RCC 7860 (cell line): ENCODE data around the gene RAPGEF3.
A peak's percentile ranks its signal among the peaks of the same experiment; 100 is the strongest.

Source experiments
- DNase-seq: peaks from one replicate; pipeline ENCODE4 v3.0.0-alpha.2; 2015; ENCODE audit warnings: low spot score
- FAIRE-seq: peaks from 2 replicates; lab custom pipeline; 2012; peaks lifted over from hg19 to GRCh38; lab: Jason Lieb, UNC

The RAPGEF3 gene

GRCh38 chr12:47745485-47746041, 13.1 kb downstream of the RAPGEF3 start:
- FAIRE-seq, result no peak

GRCh38 chr12:47744778-47745436, 13.8 kb downstream of the RAPGEF3 start:
- DNase-seq, result no peak
- FAIRE-seq, result no peak

More at GRCh38 chr12:47745485-47746041, 13.1 kb downstream of the RAPGEF3 start:
- no peak for DNase-seq

GRCh38 chr12:47744005-47744651, 14.6 kb downstream of the RAPGEF3 start:
- DNase-seq (peak; percentile 20), FAIRE-seq (no peak)

- DNase-seq, result no peak
- no peak for FAIRE-seq
Observed at GRCh38 chr12:47743311-47743860, 15.3 kb downstream of the RAPGEF3 start.

GRCh38 chr12:47742253-47742825, 16.3 kb downstream of the RAPGEF3 start:
- FAIRE-seq (no peak), DNase-seq (peak; percentile 5)

GRCh38 chr12:47741340-47741703, 17.4 kb downstream of the RAPGEF3 start:
- no peak for FAIRE-seq
- peak; percentile 74 for DNase-seq

- no peak for FAIRE-seq
Observed at GRCh38 chr12:47740606-47741339, 17.9 kb downstream of the RAPGEF3 start.

GRCh38 chr12:47739979-47740378, 18.7 kb downstream of the RAPGEF3 start:
- FAIRE-seq (no peak), DNase-seq (no peak)

More at GRCh38 chr12:47740606-47741339, 17.9 kb downstream of the RAPGEF3 start:
- DNase-seq, result no peak

GRCh38 chr12:47739297-47739696, 19.4 kb downstream of the RAPGEF3 start:
- DNase-seq (no peak), FAIRE-seq (no peak)

GRCh38 chr12:47737936-47738594, 20.6 kb downstream of the RAPGEF3 start:
- no peak for FAIRE-seq

GRCh38 chr12:47736877-47737676, 21.6 kb downstream of the RAPGEF3 start:
- FAIRE-seq, result no peak
- DNase-seq, result no peak

More at GRCh38 chr12:47737936-47738594, 20.6 kb downstream of the RAPGEF3 start:
- no peak for DNase-seq

GRCh38 chr12:47736216-47736615, 22.5 kb downstream of the RAPGEF3 start:
- DNase-seq (no peak), FAIRE-seq (no peak)

GRCh38 chr12:47735649-47736048, 23.0 kb downstream of the RAPGEF3 start:
- no peak for FAIRE-seq
- DNase-seq, result no peak

- FAIRE-seq (no peak), DNase-seq (no peak)
Observed at GRCh38 chr12:47734725-47735480, 23.8 kb downstream of the RAPGEF3 start.

GRCh38 chr12:47733142-47733541, 25.5 kb downstream of the RAPGEF3 start:
- DNase-seq, result no peak
- no peak for FAIRE-seq

- DNase-seq (no peak), FAIRE-seq (no peak)
Observed at GRCh38 chr12:47732504-47732903, 26.2 kb downstream of the RAPGEF3 start.

GRCh38 chr12:47731723-47732122, 27.0 kb downstream of the RAPGEF3 start:
- no peak for FAIRE-seq

GRCh38 chr12:47730341-47730744, 28.3 kb downstream of the RAPGEF3 start:
- FAIRE-seq, result no peak
- DNase-seq, result no peak

More at GRCh38 chr12:47731723-47732122, 27.0 kb downstream of the RAPGEF3 start:
- DNase-seq, result no peak

GRCh38 chr12:47729233-47729632, 29.4 kb downstream of the RAPGEF3 start:
- FAIRE-seq, result no peak
- no peak for DNase-seq
